ENCODE measurements around the gene SV2B.

DNA sequence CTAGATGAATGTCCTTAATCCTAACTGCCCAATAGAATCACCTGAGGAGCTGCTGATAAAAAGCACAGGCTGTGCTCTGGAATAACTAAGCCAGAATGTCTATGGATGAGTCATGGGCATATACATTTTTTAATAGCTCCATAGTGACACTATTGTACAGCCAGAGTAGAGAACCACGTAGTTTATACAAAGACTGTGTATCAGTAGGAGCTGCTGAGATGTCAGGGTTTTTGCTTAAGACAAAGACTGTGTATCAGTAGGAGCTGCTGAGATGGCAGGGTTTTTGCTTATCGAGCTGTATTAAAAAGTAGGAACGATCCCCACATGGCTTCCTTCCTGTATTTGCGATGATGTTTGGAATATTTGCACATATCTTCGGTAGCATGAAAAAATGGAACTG lies 137.4 kb downstream of the SV2B start:
- no peak for TF ChIP-seq EZH2phosphoT487 (IDR thresholded peaks at IDR 0.05; ENCODE audit: borderline replicate concordance, low read length)
- TF ChIP-seq, protein P1, sequence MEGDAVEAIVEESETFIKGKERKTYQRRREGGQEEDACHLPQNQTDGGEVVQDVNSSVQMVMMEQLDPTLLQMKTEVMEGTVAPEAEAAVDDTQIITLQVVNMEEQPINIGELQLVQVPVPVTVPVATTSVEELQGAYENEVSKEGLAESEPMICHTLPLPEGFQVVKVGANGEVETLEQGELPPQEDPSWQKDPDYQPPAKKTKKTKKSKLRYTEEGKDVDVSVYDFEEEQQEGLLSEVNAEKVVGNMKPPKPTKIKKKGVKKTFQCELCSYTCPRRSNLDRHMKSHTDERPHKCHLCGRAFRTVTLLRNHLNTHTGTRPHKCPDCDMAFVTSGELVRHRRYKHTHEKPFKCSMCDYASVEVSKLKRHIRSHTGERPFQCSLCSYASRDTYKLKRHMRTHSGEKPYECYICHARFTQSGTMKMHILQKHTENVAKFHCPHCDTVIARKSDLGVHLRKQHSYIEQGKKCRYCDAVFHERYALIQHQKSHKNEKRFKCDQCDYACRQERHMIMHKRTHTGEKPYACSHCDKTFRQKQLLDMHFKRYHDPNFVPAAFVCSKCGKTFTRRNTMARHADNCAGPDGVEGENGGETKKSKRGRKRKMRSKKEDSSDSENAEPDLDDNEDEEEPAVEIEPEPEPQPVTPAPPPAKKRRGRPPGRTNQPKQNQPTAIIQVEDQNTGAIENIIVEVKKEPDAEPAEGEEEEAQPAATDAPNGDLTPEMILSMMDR (conservative IDR thresholded peaks at IDR 0.05; ENCODE audit: low read depth, low read length), result no peak
